ENCODE data around the gene GET3. TPM values are rescaled to one million over a fixed set of nuclear protein-coding genes. Genes with fewer than 3 reads are reported as not detected.
"Not testable (repeated sequence)": the region's sequence is repeated elsewhere in the genome, so short reads cannot be mapped to it uniquely, and the experiment has no call there.

Gene GET3
- 74.0 TPM for polyA plus RNA-seq (ENCODE audit: insufficient read length)
- long read RNA-seq, donor 1, transcript ASNA1-201 (7 exons, 1,280 nt), result major isoform, 51 of 73 reads
- long read RNA-seq, donor 1, partial matches to known transcripts, result 17 of 73 reads
- long read RNA-seq, donor 1, other reads (novel, unspliced or antisense), result 0 of 73 reads
- long read RNA-seq, donor 2, transcript ASNA1-201 (7 exons, 1,280 nt), result major isoform, 42 of 82 reads
- long read RNA-seq, donor 2, partial matches to known transcripts, result 36 of 82 reads
- long read RNA-seq, donor 2, other reads (novel, unspliced or antisense), result 0 of 82 reads
- long read RNA-seq, donor 3, transcript ASNA1-201 (7 exons, 1,280 nt), result major isoform, 24 of 60 reads
- long read RNA-seq, donor 3, partial matches to known transcripts, result 34 of 60 reads
- long read RNA-seq, donor 3, other reads (novel, unspliced or antisense), result 0 of 60 reads
- long read RNA-seq, donor 4, partial matches to known transcripts, result 0 of 2 reads
- long read RNA-seq, donor 4, other reads (novel, unspliced or antisense), result 0 of 2 reads
- long read RNA-seq, donor 5, transcript ASNA1-201 (7 exons, 1,280 nt), result major isoform, 87 of 136 reads
- long read RNA-seq, donor 5, partial matches to known transcripts, result 49 of 136 reads
- long read RNA-seq, donor 5, other reads (novel, unspliced or antisense), result 0 of 136 reads
- long read RNA-seq, donor 6, transcript ASNA1-201 (7 exons, 1,280 nt), result major isoform, 42 of 63 reads
- long read RNA-seq, donor 6, partial matches to known transcripts, result 21 of 63 reads
- long read RNA-seq, donor 6, other reads (novel, unspliced or antisense), result 0 of 63 reads
- long read RNA-seq, donor 7, transcript ASNA1-201 (7 exons, 1,280 nt), result major isoform, 42 of 117 reads
- long read RNA-seq, donor 7, partial matches to known transcripts, result 73 of 117 reads
- long read RNA-seq, donor 7, other reads (novel, unspliced or antisense), result 0 of 117 reads
- long read RNA-seq, donor 8, transcript ASNA1-201 (7 exons, 1,280 nt), result major isoform, 17 of 19 reads
- long read RNA-seq, donor 8, partial matches to known transcripts, result 0 of 19 reads
- long read RNA-seq, donor 8, other reads (novel, unspliced or antisense), result 0 of 19 reads

- DNase-seq, result peak; percentile 99
Observed at GRCh38 chr19:12736995-12737834, at the start of gene GET3. TSS of gene GET3 (plus strand) at chr19:12737497. CDS start at chr19:12737506, 9 bp downstream.

GRCh38 chr19:12689012-12689411 lies 48.3 kb upstream of the GET3 start:
- DNase-seq, result no peak

- no peak for DNase-seq
Observed at GRCh38 chr19:12689581-12690216, 47.6 kb upstream of the GET3 start.

GRCh38 chr19:12692960-12693359 lies 44.3 kb upstream of the GET3 start:
- no peak for DNase-seq

- no peak for DNase-seq
Observed at GRCh38 chr19:12694641-12695040, 42.7 kb upstream of the GET3 start.

- DNase-seq, result no peak
Observed at GRCh38 chr19:12695096-12695495, 42.2 kb upstream of the GET3 start.

- DNase-seq, result no peak
Observed at GRCh38 chr19:12695514-12695913, 41.8 kb upstream of the GET3 start.

GRCh38 chr19:12695997-12696365 lies 41.3 kb upstream of the GET3 start:
- no peak for DNase-seq

- DNase-seq, result peak; percentile 96
Observed at GRCh38 chr19:12696366-12697335, 40.6 kb upstream of the GET3 start, which contains the start of gene FBXW9. TSS of gene FBXW9 (minus strand) at chr19:12696631. CDS start at chr19:12696581, 50 bp downstream.

- not testable (repeated sequence) for DNase-seq
Observed at GRCh38 chr19:12697425-12697824, 39.9 kb upstream of the GET3 start.

GRCh38 chr19:12698138-12698537 lies 39.2 kb upstream of the GET3 start:
- no peak for DNase-seq

GRCh38 chr19:12701596-12702282 lies 35.6 kb upstream of the GET3 start:
- DNase-seq, result no peak

- peak; percentile 15 for DNase-seq
Observed at GRCh38 chr19:12703046-12703445, 34.3 kb upstream of the GET3 start.

GRCh38 chr19:12705169-12705568 lies 32.1 kb upstream of the GET3 start:
- DNase-seq, result no peak

- no peak for DNase-seq
Observed at GRCh38 chr19:12705654-12706331, 31.5 kb upstream of the GET3 start.

- DNase-seq, result no peak
Observed at GRCh38 chr19:12706332-12706718, 31.0 kb upstream of the GET3 start.

- no peak for DNase-seq
Observed at GRCh38 chr19:12708641-12709040, 28.7 kb upstream of the GET3 start.

- no peak for DNase-seq
Observed at GRCh38 chr19:12711187-12711586, 26.1 kb upstream of the GET3 start.

- not testable (repeated sequence) for DNase-seq
Observed at GRCh38 chr19:12712077-12712476, 25.2 kb upstream of the GET3 start.
